ENCODE data around the gene CRYBG3.

CRYBG3 gene

DNA sequence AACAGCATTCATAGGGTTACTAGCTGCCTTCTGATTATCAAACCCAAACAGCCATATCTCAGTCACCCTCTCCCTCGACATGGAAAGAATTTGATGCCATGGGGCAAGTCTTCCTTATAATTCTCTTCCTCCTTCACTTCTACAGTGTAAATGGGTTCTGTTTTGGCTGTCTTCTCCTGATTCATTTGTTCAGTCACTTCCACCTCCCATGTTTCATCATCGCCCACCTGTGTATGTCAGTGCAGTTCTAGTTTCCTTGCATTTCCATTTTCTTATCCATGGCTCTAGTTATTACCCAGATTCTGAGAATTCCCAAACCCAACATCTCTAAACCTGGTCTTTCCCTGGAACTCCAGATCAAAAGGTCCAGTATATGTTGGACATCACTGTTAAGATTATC, 109.4 kb downstream of the CRYBG3 start:
- Histone ChIP-seq H3K4me3 (ENCODE audit: insufficient read depth in 1 of 2, low read depth in 1 of 2, low read length in 2 of 2) (no peak overlapping the region), H3K4me2 (ENCODE audit: low read length, poor library complexity, severe bottlenecking) (no peak overlapping the region), H3K27ac (ENCODE audit: low read length, poor library complexity, severe bottlenecking) (no peak overlapping the region), H2BK5ac (ENCODE audit: low read depth, low read length, poor library complexity, severe bottlenecking) (no peak overlapping the region), H4K8ac (ENCODE audit: low read length) (no peak overlapping the region), H3K18ac (ENCODE audit: low read depth in 1 of 2, low read length in 2 of 2) (no peak overlapping the region), H2BK120ac (ENCODE audit: low read depth, low read length) (no peak overlapping the region), H4K91ac (ENCODE audit: low read length) (no peak overlapping the region), H2AFZ (ENCODE audit: low read depth, low read length) (no peak overlapping the region), H3K36me3 (ENCODE audit: control insufficient read depth in 1 of 2, insufficient read depth in 2 of 2, low read depth in 1 of 2, low read length in 2 of 2) (peaks cover 3 to 42% of the 10 kb centered on the region in 2 experiments), H3K9me3 (ENCODE audit: control insufficient read depth, low read length) (peaks cover 8% of the 10 kb centered on the region), H3K79me1 (replicated peaks; ENCODE audit: low read length, poor library complexity, severe bottlenecking) (no peaks in the 10 kb centered on the region), H3K27me3 (ENCODE audit: control insufficient read depth in 1 of 2, insufficient read depth in 1 of 2, low read length in 2 of 2) (no peaks in the 10 kb centered on the region), H2BK12ac (ENCODE audit: low read length in 2 of 2) (no peak overlapping the region), H3K4ac (ENCODE audit: low read depth in 1 of 2, low read length in 2 of 2) (no peak overlapping the region), H3K4me1 (ENCODE audit: control insufficient read depth, insufficient read depth, low read depth, low read length) (no peaks in the 10 kb centered on the region), H2BK15ac (ENCODE audit: low read depth, poor library complexity, severe bottlenecking) (no peak overlapping the region), H2AK5ac (ENCODE audit: low read length, severe bottlenecking) (no peak overlapping the region), H3K23ac (ENCODE audit: low read length in 2 of 2) (no peak overlapping the region), H3K14ac (ENCODE audit: low read length in 2 of 2) (no peak overlapping the region), H3K9ac (ENCODE audit: low read length) (no peak overlapping the region)
- no peak for DNase-seq
- WGBS = 75% methylated on average over 2 of the region's 2 CpGs

DNA sequence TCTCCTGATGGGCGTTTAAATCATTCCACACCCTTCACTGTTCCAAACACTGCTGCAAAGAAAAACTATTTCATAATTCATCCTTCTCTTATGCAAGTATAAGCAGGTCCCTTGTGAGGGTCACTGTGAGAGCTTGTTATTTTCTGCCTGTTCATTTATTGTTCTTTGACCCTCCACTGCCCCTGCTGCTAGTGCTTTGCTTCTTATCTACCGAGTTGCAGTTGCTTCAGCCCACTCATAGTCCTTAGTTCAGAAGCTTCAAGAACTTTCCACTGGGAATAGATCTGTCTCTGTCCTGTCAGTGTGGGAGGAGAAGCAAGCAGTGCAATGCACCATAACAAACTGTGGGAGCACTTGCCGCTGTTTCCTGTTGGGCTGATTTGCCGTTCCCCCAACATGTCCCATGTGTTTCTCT, 110.6 kb downstream of the CRYBG3 start:
- H4K91ac ChIP-seq (ENCODE audit: low read length) = no peak overlapping the region
- H3K9ac ChIP-seq (ENCODE audit: low read length) = no peak overlapping the region
- no peak overlapping the region for H2AK5ac ChIP-seq (ENCODE audit: low read length, severe bottlenecking)
- no peak overlapping the region for H2BK5ac ChIP-seq (ENCODE audit: low read depth, low read length, poor library complexity, severe bottlenecking)
- H3K4me2 ChIP-seq (ENCODE audit: low read length, poor library complexity, severe bottlenecking) = no peak overlapping the region
- no peak overlapping the region for H3K14ac ChIP-seq (ENCODE audit: low read length in 2 of 2)
- no peak overlapping the region for H3K4ac ChIP-seq (ENCODE audit: low read depth in 1 of 2, low read length in 2 of 2)
- peaks cover 8% of the 10 kb centered on the region for H3K9me3 ChIP-seq (ENCODE audit: control insufficient read depth, low read length)
- 76% methylated on average over 4 of the region's 4 CpGs for WGBS
- no peaks in the 10 kb centered on the region for H3K27me3 ChIP-seq (ENCODE audit: control insufficient read depth in 1 of 2, insufficient read depth in 1 of 2, low read length in 2 of 2)
- H3K36me3 ChIP-seq (ENCODE audit: control insufficient read depth in 1 of 2, insufficient read depth in 2 of 2, low read depth in 1 of 2, low read length in 2 of 2) = peaks cover 3 to 51% of the 10 kb centered on the region in 2 experiments
- H2BK12ac ChIP-seq (ENCODE audit: low read length in 2 of 2) = no peak overlapping the region
- H3K23ac ChIP-seq (ENCODE audit: low read length in 2 of 2) = no peak overlapping the region
- peak; percentile 4 for DNase-seq
- no peak overlapping the region for H2AFZ ChIP-seq (ENCODE audit: low read depth, low read length)
- no peaks in the 10 kb centered on the region for H3K79me1 ChIP-seq (replicated peaks; ENCODE audit: low read length, poor library complexity, severe bottlenecking)
- H2BK120ac ChIP-seq (ENCODE audit: low read depth, low read length) = no peak overlapping the region
- no peak overlapping the region for H2BK15ac ChIP-seq (ENCODE audit: low read depth, poor library complexity, severe bottlenecking)
- no peak overlapping the region for H3K27ac ChIP-seq (ENCODE audit: low read length, poor library complexity, severe bottlenecking)
- no peak overlapping the region for H3K18ac ChIP-seq (ENCODE audit: low read depth in 1 of 2, low read length in 2 of 2)
- no peaks in the 10 kb centered on the region for H3K4me1 ChIP-seq (ENCODE audit: control insufficient read depth, insufficient read depth, low read depth, low read length)
- H4K8ac ChIP-seq (ENCODE audit: low read length) = no peak overlapping the region
- H3K4me3 ChIP-seq (ENCODE audit: insufficient read depth in 1 of 2, low read depth in 1 of 2, low read length in 2 of 2) = peak overlapping the region in 1 of 2 experiments; percentile 6

DNA sequence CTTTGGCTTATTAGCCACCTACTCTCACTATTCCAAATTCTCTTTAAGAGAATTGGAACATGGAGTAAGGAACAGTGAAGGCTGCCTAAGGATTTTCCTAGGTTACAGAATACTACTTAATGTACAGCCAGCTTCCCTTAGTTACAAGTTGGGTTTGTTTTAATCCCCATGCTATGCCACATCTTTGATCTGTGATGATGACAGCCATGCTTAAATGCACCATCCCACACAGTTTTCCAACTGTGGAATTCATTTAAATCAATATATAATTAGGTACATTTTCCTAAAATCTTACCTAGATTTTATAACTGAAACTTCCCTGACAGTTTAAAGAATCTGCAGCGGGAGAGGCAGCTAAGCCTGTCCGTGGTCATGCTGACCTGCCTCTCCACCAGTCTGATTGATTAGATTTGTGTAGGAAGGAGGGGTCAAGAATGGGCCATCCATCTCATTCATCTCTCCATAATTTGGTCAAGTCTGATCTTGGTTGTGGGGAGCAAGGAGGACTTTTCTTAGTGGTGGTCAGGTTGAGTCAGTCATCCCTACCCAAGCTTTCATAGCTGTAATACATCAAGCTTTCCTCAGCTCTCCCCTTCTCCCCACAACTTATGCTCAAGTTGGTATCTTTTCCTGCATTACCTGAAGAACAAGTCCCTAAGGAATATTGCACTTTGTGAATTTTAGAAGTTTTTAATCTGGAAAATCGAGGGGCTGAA, 113.3 kb downstream of the CRYBG3 start:
- Histone ChIP-seq H4K91ac (ENCODE audit: low read length) (no peak overlapping the region), H2BK15ac (ENCODE audit: low read depth, poor library complexity, severe bottlenecking) (no peak overlapping the region), H3K9ac (ENCODE audit: low read length) (no peak overlapping the region), H3K23ac (ENCODE audit: low read length in 2 of 2) (no peak overlapping the region), H2BK120ac (ENCODE audit: low read depth, low read length) (no peak overlapping the region), H3K18ac (ENCODE audit: low read depth in 1 of 2, low read length in 2 of 2) (no peak overlapping the region), H3K36me3 (ENCODE audit: control insufficient read depth in 1 of 2, insufficient read depth in 2 of 2, low read depth in 1 of 2, low read length in 2 of 2) (peaks cover 3 to 67% of the 10 kb centered on the region in 2 experiments), H3K14ac (ENCODE audit: low read length in 2 of 2) (no peak overlapping the region), H2BK5ac (ENCODE audit: low read depth, low read length, poor library complexity, severe bottlenecking) (no peak overlapping the region), H2BK12ac (ENCODE audit: low read length in 2 of 2) (no peak overlapping the region), H3K4me2 (ENCODE audit: low read length, poor library complexity, severe bottlenecking) (no peak overlapping the region), H3K27ac (ENCODE audit: low read length, poor library complexity, severe bottlenecking) (no peak overlapping the region), H2AFZ (ENCODE audit: low read depth, low read length) (no peak overlapping the region), H3K79me1 (replicated peaks; ENCODE audit: low read length, poor library complexity, severe bottlenecking) (no peaks in the 10 kb centered on the region), H2AK5ac (ENCODE audit: low read length, severe bottlenecking) (no peak overlapping the region), H3K4me3 (ENCODE audit: insufficient read depth in 1 of 2, low read depth in 1 of 2, low read length in 2 of 2) (no peak overlapping the region), H4K8ac (ENCODE audit: low read length) (no peak overlapping the region), H3K4ac (ENCODE audit: low read depth in 1 of 2, low read length in 2 of 2) (no peak overlapping the region), H3K4me1 (ENCODE audit: control insufficient read depth, insufficient read depth, low read depth, low read length) (no peaks in the 10 kb centered on the region), H3K9me3 (ENCODE audit: control insufficient read depth, low read length) (peaks cover 7% of the 10 kb centered on the region), H3K27me3 (ENCODE audit: control insufficient read depth in 1 of 2, insufficient read depth in 1 of 2, low read length in 2 of 2) (no peaks in the 10 kb centered on the region)
- no peak for DNase-seq
- 97% methylated on average over 3 of the region's 3 CpGs for WGBS

DNA sequence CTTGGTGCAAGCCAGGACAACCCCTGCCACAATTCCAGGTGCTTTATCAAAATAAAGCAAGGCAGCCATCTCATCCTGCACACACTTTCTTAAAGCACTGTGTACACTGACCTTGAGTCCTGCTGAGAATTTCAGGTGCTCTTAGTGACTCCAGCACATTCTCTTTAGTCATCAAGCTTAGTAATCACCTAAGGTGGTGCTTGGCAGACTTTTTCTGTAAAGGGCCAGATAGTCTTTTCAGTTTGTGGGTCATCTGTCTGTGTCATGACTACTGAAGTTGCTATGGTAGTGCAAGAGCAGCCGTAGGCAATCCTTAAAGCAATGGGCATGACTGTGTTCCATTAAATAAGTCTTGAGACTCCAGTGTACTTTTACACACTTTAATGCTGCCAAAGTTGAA, 114.0 kb downstream of the CRYBG3 start:
- Histone ChIP-seq H3K4me1 (ENCODE audit: control insufficient read depth, insufficient read depth, low read depth, low read length) (no peaks in the 10 kb centered on the region), H3K4me2 (ENCODE audit: low read length, poor library complexity, severe bottlenecking) (no peak overlapping the region), H3K27ac (ENCODE audit: low read length, poor library complexity, severe bottlenecking) (no peak overlapping the region), H3K79me1 (replicated peaks; ENCODE audit: low read length, poor library complexity, severe bottlenecking) (no peaks in the 10 kb centered on the region), H2BK15ac (ENCODE audit: low read depth, poor library complexity, severe bottlenecking) (no peak overlapping the region), H2BK12ac (ENCODE audit: low read length in 2 of 2) (no peak overlapping the region), H3K23ac (ENCODE audit: low read length in 2 of 2) (no peak overlapping the region), H3K9ac (ENCODE audit: low read length) (no peak overlapping the region), H2BK5ac (ENCODE audit: low read depth, low read length, poor library complexity, severe bottlenecking) (no peak overlapping the region), H4K8ac (ENCODE audit: low read length) (no peak overlapping the region), H3K18ac (ENCODE audit: low read depth in 1 of 2, low read length in 2 of 2) (no peak overlapping the region), H3K4me3 (ENCODE audit: insufficient read depth in 1 of 2, low read depth in 1 of 2, low read length in 2 of 2) (no peak overlapping the region), H3K4ac (ENCODE audit: low read depth in 1 of 2, low read length in 2 of 2) (no peak overlapping the region), H3K9me3 (ENCODE audit: control insufficient read depth, low read length) (no peaks in the 10 kb centered on the region), H2AFZ (ENCODE audit: low read depth, low read length) (no peak overlapping the region), H3K27me3 (ENCODE audit: control insufficient read depth in 1 of 2, insufficient read depth in 1 of 2, low read length in 2 of 2) (no peaks in the 10 kb centered on the region), H3K36me3 (ENCODE audit: control insufficient read depth in 1 of 2, insufficient read depth in 2 of 2, low read depth in 1 of 2, low read length in 2 of 2) (peaks cover 3 to 64% of the 10 kb centered on the region in 2 experiments), H3K14ac (ENCODE audit: low read length in 2 of 2) (no peak overlapping the region), H2BK120ac (ENCODE audit: low read depth, low read length) (no peak overlapping the region), H4K91ac (ENCODE audit: low read length) (no peak overlapping the region), H2AK5ac (ENCODE audit: low read length, severe bottlenecking) (no peak overlapping the region)
- 88% methylated on average over 1 of the region's 1 CpG for WGBS
- no peak for DNase-seq
